GM12891 (cell line): Measurements from ENCODE around the gene TIPARP.

Source experiments
- POLR2A ChIP-seq: IDR thresholded peaks from 2 replicates; pipeline ENCODE4 v1.6.1; 2011; ENCODE audit warnings: low read depth, low read length, control low read depth
- POLR2AphosphoS5 ChIP-seq: IDR thresholded peaks from 2 replicates; pipeline ENCODE4 v1.6.1; 2011; ENCODE audit warnings: low read depth, low read length, control low read depth

DNA sequence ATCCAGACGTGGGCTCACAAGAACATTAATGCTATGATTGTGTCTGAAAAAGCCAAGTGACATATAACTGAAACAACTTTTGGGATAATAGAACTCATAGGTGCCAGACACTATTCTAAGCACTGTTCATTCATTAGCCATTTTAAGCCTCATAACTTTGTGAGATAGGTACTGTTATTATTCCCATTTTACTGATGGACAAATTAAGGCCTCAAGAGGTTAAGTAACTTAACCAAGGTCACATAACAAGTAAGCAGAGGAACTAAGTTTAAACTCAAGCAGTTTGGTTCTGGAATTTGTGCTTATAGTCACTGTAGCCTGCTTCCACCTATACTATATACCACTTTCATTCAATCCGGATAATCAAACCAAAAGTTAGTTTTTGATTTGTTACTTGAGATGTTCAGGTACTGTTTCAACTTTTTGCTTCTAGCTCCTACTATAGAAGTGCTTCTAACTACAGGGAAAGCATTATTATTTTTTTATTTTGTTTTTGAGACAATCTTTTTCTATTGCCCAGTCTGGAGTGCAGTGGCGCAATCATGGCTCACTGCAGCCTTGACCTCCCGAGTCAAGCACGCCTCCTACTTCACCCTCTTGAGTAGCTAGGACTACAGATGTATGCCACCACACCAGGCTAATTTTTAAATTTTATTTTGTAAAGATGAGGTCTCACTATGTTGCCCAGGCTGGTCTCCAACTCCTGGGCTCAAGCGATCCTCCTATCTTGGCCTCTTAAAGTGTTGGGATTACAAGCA is 41.9 kb downstream of the TIPARP start:
- no peak for TF ChIP-seq POLR2AphosphoS5
- TF ChIP-seq POLR2A: no peak
